Parathyroid adenoma (tissue), 2 donors: ENCODE results near the gene EVI5L.
"Not testable (repeated sequence)": the region's sequence is repeated elsewhere in the genome, so short reads cannot be mapped to it uniquely, and the experiment has no call there.

Source experiments
- H2AFZ ChIP-seq: fragments of 300-600 bp; sonication (generic); one replicate; pipeline ENCODE4 v1.7.0; 2017; ENCODE audit warnings: antibody characterized with exemption, mild to moderate bottlenecking
- H3K27ac ChIP-seq: fragments of 300-600 bp; sonication (generic); one replicate; pipeline ENCODE4 v1.7.0; 2017
- H3K27me3 ChIP-seq: fragments of 300-600 bp; sonication (generic); one replicate; pipeline ENCODE4 v1.7.0; 2017; ENCODE audit warnings: low read length; ENCODE audit not compliant: control insufficient read depth, insufficient read depth
- H3K36me3 ChIP-seq: fragments of 300-600 bp; sonication (generic); one replicate; pipeline ENCODE4 v1.7.0; 2017; ENCODE audit warnings: low read length; ENCODE audit not compliant: control insufficient read depth, insufficient read depth
- H3K4me1 ChIP-seq: fragments of 300-600 bp; sonication (generic); one replicate; pipeline ENCODE4 v1.7.0; 2017; ENCODE audit warnings: control low read depth
- H3K4me2 ChIP-seq: fragments of 300-600 bp; sonication (generic); one replicate; pipeline ENCODE4 v1.7.0; 2017; ENCODE audit warnings: low read length
- H3K4me3 ChIP-seq: fragments of 300-600 bp; sonication (generic); one replicate; pipeline ENCODE4 v1.7.0; 2017; ENCODE audit warnings: low read depth, low read length
- H3K79me2 ChIP-seq: fragments of 300-600 bp; sonication (generic); one replicate; pipeline ENCODE4 v1.7.0; 2017; ENCODE audit warnings: control low read depth
- H3K9ac ChIP-seq: fragments of 300-600 bp; sonication (generic); one replicate; pipeline ENCODE4 v1.7.0; 2017; ENCODE audit warnings: mild to moderate bottlenecking
- H3K9me3 ChIP-seq: fragments of 300-600 bp; sonication (generic); one replicate; pipeline ENCODE4 v1.7.0; 2017; ENCODE audit warnings: low read length; ENCODE audit not compliant: control insufficient read depth
- CTCF ChIP-seq: fragments of 300-600 bp; sonication (generic); IDR thresholded peaks from one replicate; pipeline ENCODE4 v1.7.0; 2017; ENCODE audit warnings: antibody characterized with exemption, mild to moderate bottlenecking
- donor health status: primary hyperparathyroidism.

EVI5L gene

GRCh38 chr19:7858109-7858770 lies 28.2 kb downstream of the EVI5L start:
- Histone ChIP-seq H3K4me2 (no peak overlapping the region), H3K27ac (no peak overlapping the region), H2AFZ (no peak overlapping the region), H3K9ac (no peak overlapping the region), H3K9me3 (no peaks in the 10 kb centered on the region), H3K4me1 (peaks cover 6% of the 10 kb centered on the region), H3K79me2 (no peaks in the 10 kb centered on the region), H3K36me3 (no peaks in the 10 kb centered on the region), H3K4me3 (no peak overlapping the region), H3K27me3 (no peaks in the 10 kb centered on the region)
- TF ChIP-seq CTCF: no peak

DNA sequence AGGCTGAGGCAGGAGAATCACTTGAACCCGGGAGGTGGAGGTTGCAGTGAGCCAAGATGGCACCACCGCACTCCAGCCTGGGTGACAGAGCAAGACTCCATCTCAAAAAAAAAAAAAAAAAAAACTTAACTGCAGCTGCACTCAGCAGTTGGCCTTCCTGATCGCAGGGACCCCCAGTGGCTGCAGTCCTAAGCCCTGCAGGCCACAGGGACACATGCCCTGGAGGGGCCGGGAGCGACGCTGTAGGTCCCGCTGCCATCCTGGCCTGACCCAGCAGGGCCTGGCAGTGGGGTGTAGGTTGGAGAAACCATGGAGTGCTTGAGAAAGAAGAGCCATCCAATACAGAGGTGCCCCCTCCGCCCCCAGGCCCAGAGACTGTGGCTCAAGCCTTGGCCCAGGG lies 29.1 kb downstream of the EVI5L start:
- H3K36me3 ChIP-seq, H3K27me3 ChIP-seq, H3K4me3 ChIP-seq, H3K9ac ChIP-seq, H3K79me2 ChIP-seq, H3K4me2 ChIP-seq, H3K9me3 ChIP-seq, H2AFZ ChIP-seq, H3K27ac ChIP-seq, H3K4me1 ChIP-seq: not testable (repeated sequence)

DNA sequence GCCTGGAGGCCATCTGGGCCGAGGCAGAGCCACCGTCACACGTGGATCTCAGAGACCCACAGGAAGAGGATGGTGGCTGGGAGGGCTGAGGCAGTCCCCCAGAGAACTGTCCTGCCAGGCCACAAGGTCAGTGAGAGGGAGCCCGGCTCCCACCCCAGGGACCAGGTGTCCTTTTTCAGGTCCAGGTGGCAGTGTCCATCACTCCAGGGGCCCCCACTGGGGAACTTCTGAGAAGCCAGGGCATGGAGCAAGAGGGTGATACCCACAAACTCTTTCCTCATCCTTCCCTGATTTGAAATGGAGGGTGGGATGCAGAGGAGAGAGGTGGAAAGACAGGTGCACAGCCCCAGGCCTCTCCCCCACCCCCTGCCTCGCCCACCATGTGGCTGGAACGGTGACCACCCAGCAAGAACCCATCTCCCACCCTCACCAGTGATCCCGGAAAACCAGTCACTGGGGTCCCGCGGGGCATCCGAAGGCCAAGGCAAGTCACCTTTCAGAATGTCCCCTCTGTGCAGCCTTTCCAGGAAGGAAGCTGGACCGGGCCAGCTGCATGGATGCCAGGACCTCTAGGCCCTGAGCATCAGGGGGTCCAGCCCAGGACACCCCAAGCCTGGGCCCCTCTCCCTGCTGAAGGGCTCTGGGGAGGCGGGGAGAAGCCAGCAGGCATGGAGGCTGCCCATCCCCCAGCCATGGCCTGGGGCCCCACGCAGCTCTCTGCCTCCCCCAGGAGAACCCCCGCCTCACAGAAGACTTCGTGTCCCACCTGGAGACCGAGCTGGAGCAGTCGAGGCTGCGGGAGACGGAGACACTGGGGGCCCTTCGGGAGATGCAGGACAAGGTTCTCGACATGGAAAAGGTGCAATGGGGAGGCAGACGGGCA lies 30.1 kb downstream of the EVI5L start:
- H3K27ac ChIP-seq: no peak overlapping the region

GRCh38 chr19:7860714-7861618 lies 30.9 kb downstream of the EVI5L start:
- Histone ChIP-seq H3K79me2 (no peaks in the 10 kb centered on the region), H3K9ac (no peak overlapping the region), H2AFZ (no peak overlapping the region), H3K27me3 (no peaks in the 10 kb centered on the region), H3K4me2 (no peak overlapping the region), H3K27ac (no peak overlapping the region), H3K4me3 (no peak overlapping the region), H3K4me1 (no peaks in the 10 kb centered on the region), H3K9me3 (no peaks in the 10 kb centered on the region), H3K36me3 (no peaks in the 10 kb centered on the region)
- TF ChIP-seq CTCF: no peak

More for the DNA sequence above, 30.1 kb downstream of the EVI5L start:
- H3K4me2 ChIP-seq: no peak overlapping the region
- H3K4me1 ChIP-seq: no peaks in the 10 kb centered on the region
- H3K27me3 ChIP-seq: no peaks in the 10 kb centered on the region
- H2AFZ ChIP-seq: no peak overlapping the region
- no peaks in the 10 kb centered on the region for H3K79me2 ChIP-seq
- H3K4me3 ChIP-seq: no peak overlapping the region
- H3K36me3 ChIP-seq: no peaks in the 10 kb centered on the region
- no peaks in the 10 kb centered on the region for H3K9me3 ChIP-seq
- H3K9ac ChIP-seq: no peak overlapping the region
- no peak for TF ChIP-seq CTCF
